HG03354 (cell line): ENCODE measurements around the gene TIGD4.

Experiments used
- ATAC-seq: cut with Tn5 transposase; IDR thresholded peaks from one replicate; pipeline ENCODE4 v1.9.1; 2021; ENCODE audit warnings: mild to moderate bottlenecking; ENCODE audit not compliant: unreplicated experiment, poor library complexity, severe bottlenecking

The TIGD4 gene

DNA sequence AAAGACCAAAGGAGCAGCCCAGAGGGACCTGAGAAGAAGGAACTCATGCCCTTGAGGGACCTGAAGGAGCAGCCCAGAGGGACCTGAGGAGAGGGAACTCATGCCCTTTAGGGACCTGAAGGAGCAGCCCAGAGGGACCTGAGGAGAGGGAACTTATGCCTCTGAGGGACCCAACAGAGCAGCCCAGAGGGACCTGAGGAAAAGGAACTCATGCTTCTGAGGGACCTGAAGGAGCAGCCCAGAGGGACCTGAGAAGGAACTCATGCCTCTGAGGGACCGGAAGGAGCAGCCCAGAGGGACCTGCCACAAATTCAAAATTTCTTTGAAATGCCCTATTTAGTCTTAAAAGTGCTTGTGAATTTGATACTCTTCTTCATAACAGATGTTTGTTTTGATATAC, 51.2 kb downstream of the TIGD4 start:
- no peak for ATAC-seq

DNA sequence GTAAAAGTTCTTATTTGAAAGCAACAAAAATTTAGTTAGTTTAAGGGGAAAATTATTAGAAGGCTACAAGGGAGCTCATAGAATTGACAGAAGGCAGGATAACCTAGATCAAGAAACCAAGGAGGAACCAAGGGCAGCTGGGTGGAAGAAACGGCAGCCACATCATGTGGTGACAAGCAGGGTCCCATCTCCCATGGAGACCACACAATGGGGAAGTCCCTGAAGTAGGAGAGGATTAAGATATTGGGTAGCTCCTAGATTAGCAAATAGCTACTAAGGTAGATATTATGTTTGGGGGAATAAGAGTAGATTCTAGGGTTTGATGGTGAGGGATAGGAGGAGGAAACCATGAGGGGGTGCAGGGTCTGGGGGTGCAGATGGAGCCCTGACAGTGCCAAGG, 51.7 kb downstream of the TIGD4 start:
- ATAC-seq: no peak

DNA sequence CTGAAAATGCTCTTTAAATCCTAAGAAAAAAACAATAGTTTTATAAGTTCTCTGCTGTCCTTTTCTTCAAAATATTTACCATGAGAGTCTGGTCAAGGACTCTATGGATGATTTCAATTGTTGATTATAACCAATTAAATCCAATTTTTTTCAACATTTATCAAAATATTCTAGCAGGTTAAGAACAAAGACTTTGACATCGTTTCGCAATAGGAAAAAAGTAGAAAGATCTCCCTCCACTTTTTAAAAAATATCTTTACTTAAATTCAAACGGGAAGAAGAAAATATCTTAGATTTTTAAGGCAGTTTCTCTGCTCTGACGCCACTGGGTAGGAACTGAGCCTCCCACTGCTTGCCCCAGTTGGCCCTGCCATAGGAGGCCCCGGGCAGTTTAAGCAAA, 55.0 kb downstream of the TIGD4 start:
- ATAC-seq: no peak

DNA sequence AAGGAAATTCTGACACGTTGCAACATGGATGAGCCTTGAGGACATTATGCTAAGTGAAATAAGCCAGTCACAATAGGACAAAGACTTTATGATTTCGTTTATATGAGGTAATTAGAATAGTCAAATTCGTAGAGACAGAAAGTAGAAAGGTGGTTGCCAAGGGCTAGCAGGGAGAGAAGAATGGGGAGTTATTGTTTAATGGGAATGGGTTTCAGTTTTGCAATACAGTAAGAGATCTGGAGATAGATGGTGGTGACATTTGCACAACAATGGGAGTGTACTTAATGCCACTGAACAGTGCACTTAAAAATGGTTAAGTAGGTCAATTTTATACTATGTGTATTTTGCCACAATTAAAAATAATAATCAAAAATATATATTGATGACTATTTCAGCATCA, 56.3 kb downstream of the TIGD4 start:
- ATAC-seq: no peak

DNA sequence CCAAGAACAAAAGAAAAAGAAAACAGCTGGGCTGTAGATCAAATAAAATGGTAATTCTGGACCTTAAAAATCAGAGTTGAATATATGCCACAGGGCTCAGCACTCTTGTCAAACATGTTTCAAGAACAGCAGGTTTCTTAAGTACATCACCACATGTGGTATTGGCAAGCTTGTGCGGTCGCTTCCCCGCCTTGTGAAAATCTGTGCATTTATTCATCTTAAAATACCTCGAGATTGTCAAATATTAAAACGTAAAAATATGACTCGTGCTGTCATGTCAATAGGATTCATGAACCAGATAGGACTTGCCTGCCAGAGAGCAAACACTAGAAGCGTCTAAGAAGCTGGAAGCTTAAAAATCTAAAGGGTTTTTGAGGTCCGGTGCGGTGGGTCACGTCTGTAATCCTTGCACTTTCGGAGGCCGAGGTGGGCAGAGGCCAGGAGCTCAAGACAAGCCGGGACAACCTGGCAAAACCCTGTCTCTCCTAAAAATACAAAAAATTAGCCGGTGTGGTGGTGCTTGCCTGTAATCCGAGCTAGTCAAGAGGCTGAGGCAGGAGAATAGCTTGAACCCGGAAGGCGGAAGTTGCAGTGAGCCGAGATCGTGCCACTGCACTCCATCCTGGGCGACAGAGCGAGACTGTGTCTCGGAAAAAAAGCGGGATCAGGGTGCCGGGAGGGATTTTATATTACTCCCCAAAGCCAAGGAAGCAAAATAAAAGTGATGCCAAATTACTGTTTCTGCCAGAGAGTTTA, 59.6 kb downstream of the TIGD4 start:
- no peak for ATAC-seq
